ENCODE results near the gene PRR15L. TPM values are rescaled to one million over a fixed set of nuclear protein-coding genes. Genes with fewer than 3 reads are reported as not detected.
"Not testable (repeated sequence)": the region's sequence is repeated elsewhere in the genome, so short reads cannot be mapped to it uniquely, and the experiment has no call there.

PRR15L gene
- total and polyA plus RNA-seq, 2 donors (not counting 1 experiment from before 2014, with no cell fraction given): not detected

DNA sequence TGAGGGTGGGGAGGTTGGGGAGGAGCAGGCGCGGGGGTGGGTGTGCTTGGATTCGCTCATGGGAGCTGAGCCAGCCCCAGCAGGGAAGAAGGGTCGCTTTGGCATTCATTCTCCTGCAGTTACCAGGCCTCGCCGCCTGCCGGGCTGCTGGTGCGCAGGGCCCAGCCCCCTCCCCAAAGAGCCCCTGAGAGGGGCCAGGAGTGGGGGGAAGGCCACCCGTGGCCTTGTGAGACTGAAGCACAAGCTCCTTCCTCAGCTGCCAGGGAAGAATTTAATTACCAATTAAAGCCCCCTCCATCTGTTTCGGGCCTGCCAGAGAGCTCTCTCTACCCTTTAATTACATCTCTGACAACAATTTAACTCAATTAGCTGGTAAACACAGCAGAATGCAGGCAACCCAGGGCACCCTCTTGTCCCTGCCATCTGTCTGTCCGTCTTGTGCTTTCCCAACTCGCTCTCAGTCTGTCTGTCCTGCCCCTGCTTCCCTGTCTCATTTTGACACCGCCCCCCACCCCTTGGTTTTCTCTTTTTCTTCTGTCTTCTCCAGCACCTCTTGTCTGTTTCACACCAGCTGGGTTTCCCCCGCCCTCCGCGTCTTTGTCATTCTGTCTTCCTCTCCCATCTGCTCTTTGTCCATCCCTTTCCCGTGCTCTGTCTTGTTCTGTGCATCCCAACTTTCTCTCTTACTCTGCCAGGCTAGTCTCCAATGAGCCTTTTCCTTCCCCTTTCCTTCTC lies 45.9 kb upstream of the PRR15L start:
- H3K4me3 ChIP-seq (replicated peaks in 1 of 4; ENCODE audit: control extremely low read depth in 1 of 4, insufficient read depth in 1 of 4, low read depth in 3 of 4, low read length in 4 of 4): no peak overlapping the region
- no peaks in the 10 kb centered on the region for H3K9me3 ChIP-seq (ENCODE audit: control insufficient read depth, insufficient read depth, low read depth, low read length)
- no peak for TF ChIP-seq EZH2 (IDR thresholded peaks at IDR 0.05; ENCODE audit: low read length, missing control alignments)
- H3K79me2 ChIP-seq (ENCODE audit: control insufficient read depth, insufficient read depth, low read length): no peaks in the 10 kb centered on the region
- H2AFZ ChIP-seq (ENCODE audit: low read length): no peak overlapping the region
- H3K36me3 ChIP-seq (ENCODE audit: control insufficient read depth, insufficient read depth, low read length): no peaks in the 10 kb centered on the region
- no peaks in the 10 kb centered on the region for H4K20me1 ChIP-seq (ENCODE audit: control insufficient read depth, extremely low read depth, insufficient read depth, low read length)
- DNase-seq (ENCODE audit: low read depth in 2 of 2): peak in 1 of 2 donors; percentile 30
- H3K4me1 ChIP-seq (ENCODE audit: control insufficient read depth, extremely low read depth, insufficient read depth, low read length): peaks cover 9% of the 10 kb centered on the region
- H3K9ac ChIP-seq (ENCODE audit: insufficient read depth, low read length): no peak overlapping the region
- H3K4me2 ChIP-seq (ENCODE audit: extremely low read depth, insufficient read depth, low read length): no peak overlapping the region
- no peaks in the 10 kb centered on the region for H3K27me3 ChIP-seq (ENCODE audit: control insufficient read depth, insufficient read depth, low read length)
- H3K27ac ChIP-seq (ENCODE audit: insufficient read depth, low read length): no peak overlapping the region

DNA sequence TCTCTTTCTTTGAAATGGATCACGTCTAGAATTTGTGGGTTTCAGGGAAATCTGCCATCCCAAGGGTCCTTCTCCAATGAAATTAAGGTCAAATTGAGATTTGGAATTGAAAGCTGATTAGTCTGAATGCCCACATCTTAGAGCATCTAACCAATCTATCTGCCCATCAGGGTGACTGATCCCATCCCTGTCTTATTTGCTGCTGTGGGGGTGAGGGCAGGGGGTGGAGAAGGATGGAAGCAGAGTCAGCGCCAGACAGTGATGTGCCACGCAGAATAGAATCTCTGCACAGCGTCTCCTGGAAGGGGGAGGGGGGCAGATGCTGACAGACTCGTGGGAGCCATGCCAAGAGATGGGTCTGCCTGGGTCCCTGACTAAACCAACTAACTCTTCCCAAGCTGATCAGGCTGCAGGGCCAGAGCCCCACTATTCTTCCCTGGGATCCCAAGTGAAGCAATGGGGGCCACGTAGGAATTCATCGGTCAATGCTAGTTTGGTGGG lies 45.3 kb upstream of the PRR15L start:
- Histone ChIP-seq H3K4me1 (ENCODE audit: control insufficient read depth, extremely low read depth, insufficient read depth, low read length) (peaks cover 9% of the 10 kb centered on the region), H3K36me3 (ENCODE audit: control insufficient read depth, insufficient read depth, low read length) (no peaks in the 10 kb centered on the region), H3K9ac (ENCODE audit: insufficient read depth, low read length) (no peak overlapping the region), H4K20me1 (ENCODE audit: control insufficient read depth, extremely low read depth, insufficient read depth, low read length) (no peaks in the 10 kb centered on the region), H3K4me3 (replicated peaks in 1 of 4; ENCODE audit: control extremely low read depth in 1 of 4, insufficient read depth in 1 of 4, low read depth in 3 of 4, low read length in 4 of 4) (no peak overlapping the region), H3K4me2 (ENCODE audit: extremely low read depth, insufficient read depth, low read length) (peak overlapping the region; percentile 1), H3K27me3 (ENCODE audit: control insufficient read depth, insufficient read depth, low read length) (no peaks in the 10 kb centered on the region), H3K9me3 (ENCODE audit: control insufficient read depth, insufficient read depth, low read depth, low read length) (no peaks in the 10 kb centered on the region), H3K27ac (ENCODE audit: insufficient read depth, low read length) (peak overlapping the region; percentile 85), H3K79me2 (ENCODE audit: control insufficient read depth, insufficient read depth, low read length) (no peaks in the 10 kb centered on the region), H2AFZ (ENCODE audit: low read length) (peak overlapping the region; percentile 100)
- TF ChIP-seq, protein P1, sequence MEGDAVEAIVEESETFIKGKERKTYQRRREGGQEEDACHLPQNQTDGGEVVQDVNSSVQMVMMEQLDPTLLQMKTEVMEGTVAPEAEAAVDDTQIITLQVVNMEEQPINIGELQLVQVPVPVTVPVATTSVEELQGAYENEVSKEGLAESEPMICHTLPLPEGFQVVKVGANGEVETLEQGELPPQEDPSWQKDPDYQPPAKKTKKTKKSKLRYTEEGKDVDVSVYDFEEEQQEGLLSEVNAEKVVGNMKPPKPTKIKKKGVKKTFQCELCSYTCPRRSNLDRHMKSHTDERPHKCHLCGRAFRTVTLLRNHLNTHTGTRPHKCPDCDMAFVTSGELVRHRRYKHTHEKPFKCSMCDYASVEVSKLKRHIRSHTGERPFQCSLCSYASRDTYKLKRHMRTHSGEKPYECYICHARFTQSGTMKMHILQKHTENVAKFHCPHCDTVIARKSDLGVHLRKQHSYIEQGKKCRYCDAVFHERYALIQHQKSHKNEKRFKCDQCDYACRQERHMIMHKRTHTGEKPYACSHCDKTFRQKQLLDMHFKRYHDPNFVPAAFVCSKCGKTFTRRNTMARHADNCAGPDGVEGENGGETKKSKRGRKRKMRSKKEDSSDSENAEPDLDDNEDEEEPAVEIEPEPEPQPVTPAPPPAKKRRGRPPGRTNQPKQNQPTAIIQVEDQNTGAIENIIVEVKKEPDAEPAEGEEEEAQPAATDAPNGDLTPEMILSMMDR (conservative IDR thresholded peaks at IDR 0.05 in 1 of 2, IDR thresholded peaks at IDR 0.05 in 1 of 2; ENCODE audit: low read depth in 1 of 2, low read length in 2 of 2): no peak
- TF ChIP-seq EZH2 (IDR thresholded peaks at IDR 0.05; ENCODE audit: low read length, missing control alignments): no peak
- peak in 1 of 2 donors; percentile 23 for DNase-seq (ENCODE audit: low read depth in 2 of 2)

DNA sequence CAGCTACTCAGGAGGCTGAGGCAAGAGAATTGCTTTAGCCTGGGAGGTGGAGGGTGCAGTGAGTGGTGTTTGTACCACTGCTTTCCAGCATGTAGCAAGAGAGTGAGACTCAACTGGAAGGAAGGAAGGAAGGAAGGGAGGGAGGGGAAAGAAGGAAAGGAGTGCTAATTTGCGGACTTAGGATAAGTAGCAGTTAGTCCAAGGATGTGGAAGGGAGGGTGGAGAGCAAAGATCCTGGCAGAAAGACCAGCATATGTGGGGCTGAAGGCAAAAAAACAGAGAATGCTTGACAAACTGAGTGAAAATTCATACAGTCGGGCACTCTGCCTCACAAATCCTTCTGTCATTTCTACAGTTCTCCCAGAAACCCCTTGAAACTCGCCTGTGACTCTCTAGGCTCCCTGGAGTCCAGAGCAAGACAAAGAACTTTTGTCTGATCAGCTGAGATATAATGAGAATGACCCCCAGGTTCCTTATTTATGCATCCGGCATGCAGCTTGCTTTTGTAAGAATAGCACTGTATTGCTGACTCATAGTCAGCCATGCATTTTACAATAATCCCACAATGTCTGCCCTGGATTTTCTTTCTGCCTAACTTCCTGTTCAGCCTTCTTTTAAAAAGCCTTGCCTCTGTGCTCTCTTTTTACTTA lies 44.7 kb upstream of the PRR15L start:
- Histone ChIP-seq H3K36me3 (ENCODE audit: control insufficient read depth, insufficient read depth, low read length) (no peaks in the 10 kb centered on the region), H3K4me1 (ENCODE audit: control insufficient read depth, extremely low read depth, insufficient read depth, low read length) (peaks cover 9% of the 10 kb centered on the region), H3K27me3 (ENCODE audit: control insufficient read depth, insufficient read depth, low read length) (no peaks in the 10 kb centered on the region), H3K79me2 (ENCODE audit: control insufficient read depth, insufficient read depth, low read length) (no peaks in the 10 kb centered on the region), H3K9ac (ENCODE audit: insufficient read depth, low read length) (peak overlapping the region; percentile 7), H3K9me3 (ENCODE audit: control insufficient read depth, insufficient read depth, low read depth, low read length) (no peaks in the 10 kb centered on the region), H3K4me2 (ENCODE audit: extremely low read depth, insufficient read depth, low read length) (peak overlapping the region; percentile 51), H4K20me1 (ENCODE audit: control insufficient read depth, extremely low read depth, insufficient read depth, low read length) (no peaks in the 10 kb centered on the region), H3K4me3 (replicated peaks in 1 of 4; ENCODE audit: control extremely low read depth in 1 of 4, insufficient read depth in 1 of 4, low read depth in 3 of 4, low read length in 4 of 4) (no peak overlapping the region), H3K27ac (ENCODE audit: insufficient read depth, low read length) (peak overlapping the region; percentile 85), H2AFZ (ENCODE audit: low read length) (peak overlapping the region; percentile 100)
- peak; percentile 70 to 91 for DNase-seq (ENCODE audit: low read depth in 2 of 2)
- TF ChIP-seq, protein P1 (conservative IDR thresholded peaks at IDR 0.05 in 1 of 2, IDR thresholded peaks at IDR 0.05 in 1 of 2; ENCODE audit: low read depth in 1 of 2, low read length in 2 of 2): no peak
- no peak for TF ChIP-seq EZH2 (IDR thresholded peaks at IDR 0.05; ENCODE audit: low read length, missing control alignments)

DNA sequence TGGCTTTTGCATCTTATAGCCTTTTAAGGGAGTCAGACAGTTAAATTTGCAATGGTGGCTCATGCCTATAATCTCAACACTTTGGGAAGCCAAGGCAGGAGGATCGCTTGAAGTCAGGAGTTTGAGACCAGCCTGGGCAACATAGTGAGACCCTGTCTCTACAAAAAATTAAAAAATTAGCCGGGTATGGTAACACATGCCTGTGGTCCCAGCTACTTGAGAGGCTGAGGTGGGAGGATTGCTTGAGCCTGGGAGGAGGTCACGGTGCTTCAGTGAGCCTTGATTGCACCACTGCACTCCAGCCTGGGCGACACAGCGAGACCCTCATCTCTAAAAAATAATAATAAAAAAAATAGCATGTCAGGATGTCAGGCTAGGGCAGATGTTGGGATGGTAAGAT lies 44.0 kb upstream of the PRR15L start:
- not testable (repeated sequence) for H3K4me3 ChIP-seq (replicated peaks in 1 of 4; ENCODE audit: control extremely low read depth in 1 of 4, insufficient read depth in 1 of 4, low read depth in 3 of 4, low read length in 4 of 4); H3K9me3 ChIP-seq (ENCODE audit: control insufficient read depth, insufficient read depth, low read depth, low read length); H3K27ac ChIP-seq (ENCODE audit: insufficient read depth, low read length); H3K4me2 ChIP-seq (ENCODE audit: extremely low read depth, insufficient read depth, low read length); H3K4me1 ChIP-seq (ENCODE audit: control insufficient read depth, extremely low read depth, insufficient read depth, low read length); DNase-seq (ENCODE audit: low read depth in 2 of 2); H3K79me2 ChIP-seq (ENCODE audit: control insufficient read depth, insufficient read depth, low read length); H4K20me1 ChIP-seq (ENCODE audit: control insufficient read depth, extremely low read depth, insufficient read depth, low read length); H3K36me3 ChIP-seq (ENCODE audit: control insufficient read depth, insufficient read depth, low read length); H2AFZ ChIP-seq (ENCODE audit: low read length); H3K9ac ChIP-seq (ENCODE audit: insufficient read depth, low read length); H3K27me3 ChIP-seq (ENCODE audit: control insufficient read depth, insufficient read depth, low read length)
